Naive thymus-derived CD8-positive, alpha-beta T cell (primary cell): ENCODE data around the gene ERC2. TPM values are rescaled to one million over a fixed set of nuclear protein-coding genes. Genes with fewer than 3 reads are reported as not detected.
"Not testable (repeated sequence)": the region's sequence is repeated elsewhere in the genome, so short reads cannot be mapped to it uniquely, and the experiment has no call there.

Experiments used
- ATAC-seq, 2 donors: fragments of 150-1000 bp; cut with Tn5 transposase in 1 of 2; sonication (Bioruptor Pico), chemical (Tn5 transposase) in 1 of 2; 1 replicate in 1 of 2; 2 replicates in 1 of 2; pipeline ENCODE4 v1.10.0; 2021; ENCODE audit warnings: mild to moderate bottlenecking in 2 of 2, moderate library complexity in 2 of 2
- POLR2A ChIA-PET: fragments of 350-600 bp; sonication (Branson Sonifier 250); formaldehyde crosslinking; loops from one replicate; lab custom pipeline; 2021; ENCODE audit warnings: antibody characterized with exemption; lab: Charles Lee
- DNase-seq, 10 donors: peaks; one replicate each; pipeline versions ENCODE4 v3.0.0 to v3.0.0-alpha.2; 2020 to 2022
- H3K27ac Mint-ChIP-seq, 10 donors: one replicate each; pipeline ENCODE4 v1.8.0; 2020 to 2022; ENCODE audit warnings: mild to moderate bottlenecking in 10 of 10, mixed read lengths in 10 of 10, moderate library complexity in 4 of 10, inconsistent platforms in 1 of 10
- H3K27me3 Mint-ChIP-seq, 5 donors: one replicate each; pipeline ENCODE4 v1.8.0; 2021 to 2022; ENCODE audit warnings: mixed read lengths in 5 of 5
- H3K36me3 Mint-ChIP-seq, 3 donors: one replicate each; pipeline ENCODE4 v1.8.0; 2020 to 2022; ENCODE audit warnings: mixed read lengths in 3 of 3, mild to moderate bottlenecking in 2 of 3, inconsistent platforms in 1 of 3
- H3K4me1 Mint-ChIP-seq, 4 donors: one replicate each; pipeline ENCODE4 v1.8.0; 2021 to 2022; ENCODE audit warnings: mixed read lengths in 4 of 4
- H3K4me3 Mint-ChIP-seq, 10 donors: one replicate each; pipeline ENCODE4 v1.8.0; 2020 to 2022; ENCODE audit warnings: mild to moderate bottlenecking in 10 of 10, mixed read lengths in 10 of 10, moderate library complexity in 6 of 10, inconsistent platforms in 1 of 10
- H3K9me3 Mint-ChIP-seq, 9 donors: one replicate each; pipeline ENCODE4 v1.8.0; 2020 to 2022; ENCODE audit warnings: mixed read lengths in 9 of 9, mild to moderate bottlenecking in 3 of 9, inconsistent platforms in 1 of 9, moderate library complexity in 1 of 9
- polyA plus RNA-seq, 3 donors: library from polyadenylated mRNA; unstranded; fragments of 300-500 nt; fragmentation: Illumina TruSeq; gene quantifications; one replicate each; pipeline ENCODE4 v1.2.3, GENCODE V29; 2021
- total RNA-seq, 8 experiments: library from RNA in 2 of 8; stranded (reverse) in 2 of 8; gene quantifications; one replicate each; pipeline ENCODE4 v1.2.3 and lab custom pipeline; 2021 to 2026

Gene ERC2
- total and polyA plus RNA-seq, 5 experiments from 2014 or later = 0.05 to 0.29 TPM; not detected in 3

GRCh38 chr3:55831876-55832275, 636.4 kb downstream of the ERC2 start:
- H3K27ac Mint-ChIP-seq, DNase-seq, H3K4me1 Mint-ChIP-seq, ATAC-seq, POLR2A ChIA-PET, H3K4me3 Mint-ChIP-seq, H3K36me3 Mint-ChIP-seq: not testable (repeated sequence)
- H3K9me3 Mint-ChIP-seq = peaks cover 0 to 16% (median 9%) of the 10 kb centered on the region in 9 donors
- peaks cover 0 to 14% (median 0%) of the 10 kb centered on the region in 5 donors for H3K27me3 Mint-ChIP-seq

DNA sequence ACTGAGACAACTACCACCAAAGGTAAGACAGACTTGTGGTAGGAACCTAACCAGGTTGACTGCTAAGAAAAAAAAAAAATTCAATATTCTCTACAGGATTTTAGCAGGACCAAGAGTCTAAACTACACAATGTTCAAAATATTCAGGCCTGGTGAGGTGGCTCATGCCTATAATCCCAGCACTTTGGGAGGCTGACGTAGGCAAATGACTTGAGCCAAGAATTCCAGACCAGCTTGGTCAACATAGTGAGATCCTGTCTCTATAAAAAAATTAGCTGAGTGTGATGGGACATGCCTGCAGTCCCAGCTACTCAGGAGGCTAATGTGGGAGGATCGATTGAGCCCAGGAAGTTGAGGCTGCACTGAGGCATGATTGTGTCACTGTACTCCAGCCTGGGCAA, 639.6 kb downstream of the ERC2 start:
- H3K4me3 Mint-ChIP-seq = no peak overlapping the region
- no peaks in the 10 kb centered on the region for H3K4me1 Mint-ChIP-seq
- peaks cover 0 to 16% (median 8%) of the 10 kb centered on the region in 9 donors for H3K9me3 Mint-ChIP-seq
- POLR2A ChIA-PET = no interaction called here
- peaks cover 0 to 14% (median 0%) of the 10 kb centered on the region in 5 donors for H3K27me3 Mint-ChIP-seq
- H3K36me3 Mint-ChIP-seq = peaks cover 0 to 8% (median 2%) of the 10 kb centered on the region in 3 donors
- ATAC-seq (no peak), DNase-seq (no peak)
- H3K27ac Mint-ChIP-seq = no peak overlapping the region

- ATAC-seq (no peak), DNase-seq (no peak)
- no peak overlapping the region for H3K27ac Mint-ChIP-seq
- peaks cover 0 to 14% (median 0%) of the 10 kb centered on the region in 5 donors for H3K27me3 Mint-ChIP-seq
- H3K4me3 Mint-ChIP-seq = no peak overlapping the region
- POLR2A ChIA-PET = no interaction called here
- peaks cover 0 to 8% (median 2%) of the 10 kb centered on the region in 3 donors for H3K36me3 Mint-ChIP-seq
- H3K4me1 Mint-ChIP-seq = no peaks in the 10 kb centered on the region
- H3K9me3 Mint-ChIP-seq = peaks cover 0 to 16% (median 5%) of the 10 kb centered on the region in 9 donors
Measured at GRCh38 chr3:55827786-55828185, 640.5 kb downstream of the ERC2 start.

DNA sequence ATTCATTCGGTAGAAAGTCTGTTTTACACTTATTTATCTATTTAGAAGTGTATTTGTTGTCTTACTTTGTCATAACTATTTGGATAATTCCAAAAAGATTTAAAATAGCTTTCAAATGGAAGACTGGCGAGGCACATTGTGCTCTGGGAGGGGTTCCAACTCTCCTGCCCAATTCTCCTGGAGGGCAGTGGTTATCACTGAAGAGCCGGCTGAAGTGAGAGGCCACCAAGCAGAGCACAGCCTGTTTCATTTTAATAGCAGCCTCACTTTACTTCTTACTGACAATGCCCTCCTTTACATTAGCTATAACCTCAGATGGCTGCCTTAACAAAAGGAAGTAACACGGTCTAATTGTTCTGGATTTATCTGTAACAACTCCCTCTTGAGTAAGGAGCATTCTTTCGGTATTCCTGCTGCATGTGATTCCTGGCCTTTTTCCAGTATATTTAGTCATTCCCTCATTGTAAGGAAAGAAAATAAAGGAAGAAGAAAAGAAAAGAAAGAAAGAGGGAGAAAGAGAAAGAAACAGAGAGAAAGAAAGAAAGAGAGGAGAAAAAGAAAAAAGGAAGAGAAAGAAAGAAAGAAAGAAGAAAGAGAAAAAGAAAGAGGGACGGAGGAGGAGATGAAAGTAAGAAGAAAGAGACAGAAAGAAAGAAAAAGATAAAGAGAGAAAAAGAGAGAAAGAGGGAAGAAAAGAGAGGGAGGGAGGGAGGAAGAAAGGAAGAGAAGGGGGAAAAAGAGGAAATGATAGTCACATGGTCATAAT, 641.4 kb downstream of the ERC2 start:
- no peak for ATAC-seq
- POLR2A ChIA-PET = no interaction called here

DNA sequence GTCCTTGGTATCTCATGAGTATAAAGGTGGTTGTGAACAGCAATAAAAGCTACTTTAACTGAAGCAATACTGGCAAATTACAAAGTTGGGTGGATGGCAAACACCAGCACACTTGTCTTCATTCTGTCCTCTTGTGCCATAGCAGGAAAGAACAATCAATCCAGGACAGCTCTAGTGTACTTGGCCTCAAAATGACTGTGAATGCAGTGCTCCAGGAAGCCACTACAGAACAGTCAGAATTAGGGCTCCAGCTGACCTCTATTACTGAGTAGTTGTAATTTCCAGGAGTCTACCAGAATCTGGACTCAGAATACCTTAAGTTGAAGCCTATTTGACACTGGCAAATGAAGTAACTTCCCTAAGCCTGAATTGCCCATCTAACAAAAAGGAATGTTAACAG, 642.2 kb downstream of the ERC2 start:
- H3K27ac Mint-ChIP-seq = no peak overlapping the region
- H3K4me3 Mint-ChIP-seq = no peak overlapping the region
- DNase-seq (no peak), ATAC-seq (no peak)
- POLR2A ChIA-PET = no interaction called here
- peaks cover 0 to 16% (median 4%) of the 10 kb centered on the region in 9 donors for H3K9me3 Mint-ChIP-seq
- H3K4me1 Mint-ChIP-seq = no peaks in the 10 kb centered on the region
- peaks cover 0 to 8% (median 2%) of the 10 kb centered on the region in 3 donors for H3K36me3 Mint-ChIP-seq
- peaks cover 0 to 11% (median 0%) of the 10 kb centered on the region in 5 donors for H3K27me3 Mint-ChIP-seq

More for the DNA sequence above, 641.4 kb downstream of the ERC2 start:
- Mint-ChIP-seq H3K9me3 (peaks cover 0 to 16% (median 4%) of the 10 kb centered on the region in 9 donors), H3K36me3 (peaks cover 0 to 8% (median 2%) of the 10 kb centered on the region in 3 donors), H3K4me1 (no peaks in the 10 kb centered on the region), H3K27me3 (peaks cover 0 to 11% (median 0%) of the 10 kb centered on the region in 5 donors), H3K27ac (no peak overlapping the region), H3K4me3 (no peak overlapping the region)
- DNase-seq = no peak

DNA sequence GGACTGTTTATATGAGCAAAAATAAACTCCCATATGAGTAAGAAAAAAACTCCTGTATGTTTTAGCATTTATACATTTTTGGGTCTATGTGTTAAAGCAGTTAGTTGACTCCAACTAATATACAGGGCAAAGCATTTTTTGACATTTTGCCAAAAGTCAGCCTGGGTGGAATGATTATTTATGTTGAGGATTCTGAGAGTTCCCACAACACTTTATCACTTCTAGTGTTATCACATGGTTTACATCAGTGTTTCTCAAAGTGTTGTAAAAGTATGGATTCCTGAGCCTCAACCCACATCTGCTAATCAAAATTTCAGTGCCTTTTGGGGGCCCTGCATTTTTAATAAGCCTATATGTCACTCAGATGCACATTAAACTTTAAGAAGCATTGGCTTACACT, 643.9 kb downstream of the ERC2 start:
- no peak overlapping the region for H3K27ac Mint-ChIP-seq
- no peak for DNase-seq
- ATAC-seq = no peak
- POLR2A ChIA-PET = no interaction called here
- H3K27me3 Mint-ChIP-seq = peaks cover 0 to 11% (median 0%) of the 10 kb centered on the region in 5 donors
- no peaks in the 10 kb centered on the region for H3K4me1 Mint-ChIP-seq
- peaks cover 0 to 7% (median 0%) of the 10 kb centered on the region in 9 donors for H3K9me3 Mint-ChIP-seq
- no peak overlapping the region for H3K4me3 Mint-ChIP-seq
- no peaks in the 10 kb centered on the region for H3K36me3 Mint-ChIP-seq

- Mint-ChIP-seq H3K4me3 (no peak overlapping the region), H3K27me3 (peaks cover 0 to 11% (median 0%) of the 10 kb centered on the region in 5 donors), H3K27ac (no peak overlapping the region), H3K9me3 (peaks cover 0 to 7% (median 0%) of the 10 kb centered on the region in 9 donors), H3K36me3 (no peaks in the 10 kb centered on the region), H3K4me1 (no peaks in the 10 kb centered on the region)
- ATAC-seq = no peak
- DNase-seq = no peak
- POLR2A ChIA-PET = no interaction called here
Measured at GRCh38 chr3:55823829-55824228, 644.4 kb downstream of the ERC2 start.

GRCh38 chr3:55823001-55823400, 645.3 kb downstream of the ERC2 start:
- Mint-ChIP-seq H3K27ac (no peak overlapping the region), H3K9me3 (peaks cover 0 to 3% (median 0%) of the 10 kb centered on the region in 9 donors), H3K4me1 (no peaks in the 10 kb centered on the region), H3K36me3 (no peaks in the 10 kb centered on the region), H3K4me3 (no peak overlapping the region), H3K27me3 (peaks cover 0 to 10% (median 0%) of the 10 kb centered on the region in 5 donors)
- no peak for ATAC-seq
- no peak for DNase-seq
- POLR2A ChIA-PET = no interaction called here

GRCh38 chr3:55819005-55819404, 649.3 kb downstream of the ERC2 start:
- H3K27me3 Mint-ChIP-seq = peaks cover 0 to 7% (median 0%) of the 10 kb centered on the region in 5 donors
- H3K36me3 Mint-ChIP-seq = no peaks in the 10 kb centered on the region
- DNase-seq (no peak), ATAC-seq (no peak)
- peaks cover 0 to 3% (median 0%) of the 10 kb centered on the region in 9 donors for H3K9me3 Mint-ChIP-seq
- no peaks in the 10 kb centered on the region for H3K4me1 Mint-ChIP-seq
- H3K27ac Mint-ChIP-seq = no peak overlapping the region
- no peak overlapping the region for H3K4me3 Mint-ChIP-seq
- POLR2A ChIA-PET = no interaction called here

DNA sequence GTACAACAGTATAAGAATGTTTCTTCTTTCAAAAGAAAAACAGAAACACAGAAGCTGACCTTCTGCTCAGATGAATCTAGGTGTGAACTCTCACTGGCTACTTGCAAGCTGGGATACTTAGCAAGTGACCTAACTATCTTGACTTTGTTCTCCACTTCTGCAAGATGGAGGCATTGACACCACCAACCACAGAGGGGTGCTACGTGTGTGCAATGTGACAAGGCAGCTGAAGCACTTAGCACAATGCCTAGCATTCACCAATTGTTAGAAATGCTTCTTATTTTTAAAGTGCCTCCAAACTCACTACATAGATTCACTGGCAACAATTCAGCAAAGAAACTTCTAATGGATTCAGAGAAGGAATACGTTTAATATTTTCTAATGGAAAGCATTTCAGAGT, 649.8 kb downstream of the ERC2 start:
- H3K36me3 Mint-ChIP-seq = no peaks in the 10 kb centered on the region
- no peak for ATAC-seq
- H3K27ac Mint-ChIP-seq = no peak overlapping the region
- H3K4me1 Mint-ChIP-seq = no peaks in the 10 kb centered on the region
- no peak for DNase-seq
- H3K27me3 Mint-ChIP-seq = peaks cover 0 to 7% (median 0%) of the 10 kb centered on the region in 5 donors
- POLR2A ChIA-PET = no interaction called here
- no peak overlapping the region for H3K4me3 Mint-ChIP-seq
- peaks cover 0 to 3% (median 0%) of the 10 kb centered on the region in 9 donors for H3K9me3 Mint-ChIP-seq

DNA sequence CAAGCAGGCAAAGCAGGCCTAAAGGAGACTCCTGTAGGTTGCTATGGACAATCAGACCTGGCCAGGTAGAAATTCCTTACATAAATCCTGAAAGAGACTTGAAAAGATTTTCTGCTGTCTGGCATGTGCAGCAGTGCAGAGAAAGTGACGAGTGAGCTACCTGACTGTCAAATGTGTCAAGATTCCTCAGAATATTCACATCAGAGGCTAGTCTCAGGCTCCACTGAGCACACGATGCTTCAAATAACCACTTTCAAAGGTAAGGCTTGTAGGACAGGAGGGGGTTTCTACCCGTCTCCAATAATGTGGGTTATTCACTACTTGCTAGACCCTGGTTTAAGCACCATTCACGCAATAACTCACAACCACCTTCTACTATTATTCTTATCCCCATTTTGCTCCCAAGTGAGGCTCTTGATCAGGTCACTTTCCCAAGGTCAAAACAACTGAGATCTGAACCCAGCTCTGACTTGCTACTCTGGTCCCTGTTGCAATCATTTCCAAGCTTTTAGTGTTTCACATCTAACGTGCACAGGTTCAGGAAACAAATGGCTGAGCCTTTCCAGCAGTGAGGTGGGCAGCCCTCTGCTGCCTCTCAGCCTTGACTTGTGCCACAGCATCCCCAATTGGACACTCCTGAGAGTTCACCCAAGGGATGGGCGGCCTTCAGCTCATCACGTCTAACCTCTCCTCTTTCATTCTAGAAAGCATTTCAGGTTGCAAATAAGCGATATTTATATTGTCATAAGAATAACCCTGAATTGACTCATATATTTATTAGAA, 651.3 kb downstream of the ERC2 start:
- Mint-ChIP-seq H3K27me3 (peaks cover 0 to 1% (median 0%) of the 10 kb centered on the region in 5 donors), H3K4me3 (no peak overlapping the region), H3K9me3 (no peaks in the 10 kb centered on the region), H3K27ac (no peak overlapping the region), H3K36me3 (no peaks in the 10 kb centered on the region), H3K4me1 (no peaks in the 10 kb centered on the region)
- POLR2A ChIA-PET = no interaction called here
- ATAC-seq (no peak), DNase-seq (no peak)

DNA sequence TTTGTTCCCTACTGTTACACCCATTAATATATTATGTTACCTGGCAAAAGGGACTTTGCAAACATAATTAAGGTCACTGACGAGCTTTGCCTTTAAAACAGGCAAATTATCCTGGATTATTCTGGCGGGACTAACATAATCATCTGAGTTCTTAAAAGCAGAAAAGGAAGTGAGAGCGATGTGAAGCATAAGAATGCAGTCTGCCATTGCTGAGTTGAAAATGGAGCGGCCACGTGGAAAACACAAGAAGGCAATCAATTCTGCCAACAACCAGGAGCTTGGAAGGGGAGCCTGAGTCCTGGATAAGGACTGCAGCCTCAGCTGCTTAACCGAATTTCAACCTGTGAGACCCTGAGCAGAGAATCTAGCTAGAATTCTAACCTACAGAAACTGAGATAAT, 653.0 kb downstream of the ERC2 start:
- Mint-ChIP-seq H3K36me3 (no peaks in the 10 kb centered on the region), H3K9me3 (no peaks in the 10 kb centered on the region), H3K27me3 (peaks cover 0 to 1% (median 0%) of the 10 kb centered on the region in 5 donors), H3K4me3 (no peak overlapping the region), H3K27ac (no peak overlapping the region), H3K4me1 (no peaks in the 10 kb centered on the region)
- POLR2A ChIA-PET = no interaction called here
- DNase-seq = no peak
- no peak for ATAC-seq
